DMS53 treated with DMSO at 0.1 percent for 48 hours (cell line): ENCODE results near the gene ARF1.
A peak's percentile ranks its signal among the peaks of the same experiment; 100 is the strongest.

ENCODE experiments used
- DNase-seq: peaks from one replicate; lab custom pipeline; 2025; ENCODE audit not compliant: unreplicated experiment; lab: John Stamatoyannopoulos, UW

ARF1 gene

GRCh38 chr1:228048659-228049298, 33.7 kb upstream of the ARF1 start:
- no peak for DNase-seq

DNA sequence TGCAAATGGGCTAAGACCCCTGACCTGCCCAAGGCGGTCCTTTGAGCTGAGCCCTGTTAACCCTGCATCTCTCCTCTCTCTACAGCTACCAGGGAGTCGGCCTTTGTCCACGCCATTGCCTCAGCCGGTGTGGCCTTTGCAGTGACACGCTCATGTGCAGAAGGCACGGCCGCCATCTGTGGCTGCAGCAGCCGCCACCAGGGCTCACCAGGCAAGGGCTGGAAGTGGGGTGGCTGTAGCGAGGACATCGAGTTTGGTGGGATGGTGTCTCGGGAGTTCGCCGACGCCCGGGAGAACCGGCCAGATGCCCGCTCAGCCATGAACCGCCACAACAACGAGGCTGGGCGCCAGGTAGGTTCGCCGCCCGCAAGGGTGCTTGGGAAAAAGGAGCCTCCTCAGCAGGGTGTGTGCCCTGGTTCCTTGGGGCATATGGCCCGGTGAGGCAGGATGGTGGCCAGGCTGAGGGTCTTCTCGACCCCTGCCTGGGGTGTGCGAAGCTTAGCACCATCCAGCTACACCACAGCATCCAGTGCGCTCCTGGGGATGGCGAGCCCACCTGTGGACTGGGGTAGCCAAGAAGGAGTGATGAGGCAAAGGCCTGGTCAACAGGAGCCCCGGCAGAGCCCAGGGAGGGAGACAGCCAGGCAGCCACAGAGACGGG, 31.8 kb upstream of the ARF1 start:
- DNase-seq, result no peak

DNA sequence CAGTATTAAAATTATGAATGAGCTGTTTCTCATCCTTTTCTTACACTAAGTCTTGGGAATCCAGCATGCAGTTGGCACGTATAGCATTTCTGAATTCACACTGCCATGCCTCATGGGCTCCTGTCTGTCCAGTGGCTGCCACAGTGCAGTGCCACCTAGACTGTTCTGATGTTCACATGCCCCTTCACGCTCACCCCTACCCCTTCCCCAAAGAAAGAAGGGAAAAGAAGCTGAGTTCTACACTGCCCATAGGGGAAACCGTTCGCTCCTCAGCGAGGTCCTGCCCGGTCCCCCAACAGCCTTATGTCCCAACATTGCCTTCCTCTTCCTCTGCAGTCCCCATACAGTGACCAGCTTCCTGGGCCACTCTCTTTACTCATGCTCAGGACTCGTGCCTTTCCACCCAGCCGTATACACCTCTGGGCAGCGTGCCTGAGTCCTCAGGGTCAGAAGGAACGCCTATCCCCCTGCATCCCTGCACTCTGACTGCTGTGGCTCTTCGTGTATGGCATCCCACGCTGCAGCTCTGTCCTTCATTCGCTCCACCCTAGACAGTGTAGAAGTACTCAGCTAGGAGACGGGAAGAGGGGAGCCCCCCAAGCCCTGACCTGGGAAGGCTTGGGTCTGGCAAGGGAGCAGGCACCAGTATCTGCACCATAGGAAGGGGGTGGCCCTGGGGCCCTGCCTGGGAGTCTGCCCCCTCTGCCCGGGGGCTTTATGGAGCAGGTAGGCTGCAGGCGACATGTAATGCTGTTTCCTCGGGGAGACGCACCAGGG, 24.1 kb upstream of the ARF1 start:
- no peak for DNase-seq

- DNase-seq, result peak; percentile 67
Measured at GRCh38 chr1:228058949-228059633, 23.4 kb upstream of the ARF1 start.

DNA sequence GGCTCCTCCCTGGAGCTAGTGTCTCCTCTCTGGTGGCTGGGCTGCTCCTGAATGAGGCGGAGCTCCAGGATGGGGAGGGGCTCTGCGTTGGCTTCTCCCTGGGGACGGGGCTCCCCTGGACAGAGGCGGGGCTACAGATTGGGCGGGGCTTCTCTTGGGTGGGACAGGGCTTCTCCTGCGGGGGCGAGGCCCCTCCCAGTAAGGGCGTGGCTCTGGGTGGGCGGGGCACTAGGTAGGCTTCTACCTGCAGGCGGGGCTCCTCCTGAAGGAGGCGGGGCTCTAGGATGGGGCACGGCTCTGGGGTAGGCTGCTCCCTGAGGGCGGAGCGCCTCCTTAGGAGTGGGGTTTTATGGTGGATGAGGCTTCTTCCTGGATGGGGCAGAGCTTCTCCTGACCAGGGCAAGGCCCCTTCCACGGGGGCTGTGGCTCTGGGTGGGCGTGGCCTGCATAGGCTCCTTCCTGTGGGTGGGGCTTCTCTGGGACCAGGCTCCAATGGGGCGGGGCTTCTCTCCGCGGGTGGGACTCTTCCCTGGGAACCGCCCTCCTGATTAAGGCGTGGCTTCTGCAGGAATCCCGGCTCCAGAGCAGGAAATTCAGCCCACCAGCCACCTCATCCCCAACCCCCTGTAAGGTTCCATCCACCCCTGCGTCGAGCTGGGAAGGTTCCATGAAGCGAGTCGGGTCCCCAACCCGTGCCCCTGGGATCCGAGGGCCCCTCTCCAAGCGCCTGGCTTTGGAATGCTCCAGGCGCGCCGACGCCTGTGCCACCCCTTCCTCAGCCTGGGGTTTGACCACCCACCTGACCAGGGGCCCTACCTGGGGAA, 22.7 kb upstream of the ARF1 start:
- peak; percentile 94 for DNase-seq

- no peak for DNase-seq
Measured at GRCh38 chr1:228060458-228061190, 21.9 kb upstream of the ARF1 start.

DNA sequence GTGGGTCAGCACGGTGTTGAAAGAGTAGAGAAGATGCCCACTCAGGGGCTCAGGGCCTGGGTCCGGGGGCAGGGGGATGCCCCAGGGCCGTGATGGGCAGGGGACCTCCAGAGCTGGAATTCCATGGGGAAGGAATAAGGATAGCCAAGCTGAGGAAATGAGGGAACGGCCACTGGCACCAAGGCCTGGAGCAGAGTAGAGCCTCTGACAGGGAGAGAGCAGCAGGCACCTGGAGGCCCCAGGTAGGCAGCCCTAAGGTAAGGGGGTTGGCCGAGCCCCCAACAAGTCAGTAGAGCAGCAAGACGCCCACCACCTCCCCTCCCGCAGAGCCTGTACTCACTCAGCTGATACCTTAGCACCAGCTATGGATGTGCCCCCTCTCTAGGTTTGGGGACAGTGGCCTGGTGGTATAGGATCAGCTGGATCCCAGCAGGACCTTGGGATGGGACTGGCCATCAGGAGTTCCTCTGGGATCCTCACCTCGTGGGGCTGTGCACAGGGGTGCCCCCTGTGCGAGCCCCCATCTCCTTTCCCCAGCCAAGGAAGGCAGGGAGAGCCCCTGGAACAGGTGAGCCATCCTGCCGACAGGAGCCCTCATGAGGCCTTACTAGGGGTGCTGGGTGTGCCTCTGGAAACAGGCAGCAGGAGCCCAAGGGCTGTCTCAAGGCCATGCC, 21.0 kb upstream of the ARF1 start:
- DNase-seq, result no peak

- DNase-seq, result no peak
Measured at GRCh38 chr1:228062085-228062791, 20.3 kb upstream of the ARF1 start.

DNA sequence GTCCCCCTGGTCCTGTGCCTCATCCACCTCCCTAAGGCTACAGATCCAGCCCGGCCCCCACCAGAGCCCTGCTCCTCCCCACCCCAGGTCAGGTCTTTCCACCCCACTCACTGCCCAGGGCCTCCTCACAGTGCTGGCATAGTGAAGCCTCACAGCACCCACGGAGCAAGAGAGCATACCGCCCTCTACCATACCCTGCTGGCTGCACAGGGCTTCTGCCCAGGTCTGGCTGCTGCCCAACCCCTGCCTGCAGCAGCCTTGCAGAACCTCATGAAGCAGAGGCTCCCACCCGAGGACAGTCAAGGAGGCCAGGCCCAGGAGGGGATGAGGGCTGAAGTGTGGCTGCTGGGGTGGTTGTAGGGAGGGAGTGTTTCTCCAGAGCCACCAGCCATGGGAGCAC, 19.7 kb upstream of the ARF1 start:
- no peak for DNase-seq

- DNase-seq, result no peak
Measured at GRCh38 chr1:228063251-228064191, 19.0 kb upstream of the ARF1 start.

GRCh38 chr1:228064296-228064695, 18.2 kb upstream of the ARF1 start:
- no peak for DNase-seq

GRCh38 chr1:228064741-228065542, 17.6 kb upstream of the ARF1 start:
- no peak for DNase-seq

DNA sequence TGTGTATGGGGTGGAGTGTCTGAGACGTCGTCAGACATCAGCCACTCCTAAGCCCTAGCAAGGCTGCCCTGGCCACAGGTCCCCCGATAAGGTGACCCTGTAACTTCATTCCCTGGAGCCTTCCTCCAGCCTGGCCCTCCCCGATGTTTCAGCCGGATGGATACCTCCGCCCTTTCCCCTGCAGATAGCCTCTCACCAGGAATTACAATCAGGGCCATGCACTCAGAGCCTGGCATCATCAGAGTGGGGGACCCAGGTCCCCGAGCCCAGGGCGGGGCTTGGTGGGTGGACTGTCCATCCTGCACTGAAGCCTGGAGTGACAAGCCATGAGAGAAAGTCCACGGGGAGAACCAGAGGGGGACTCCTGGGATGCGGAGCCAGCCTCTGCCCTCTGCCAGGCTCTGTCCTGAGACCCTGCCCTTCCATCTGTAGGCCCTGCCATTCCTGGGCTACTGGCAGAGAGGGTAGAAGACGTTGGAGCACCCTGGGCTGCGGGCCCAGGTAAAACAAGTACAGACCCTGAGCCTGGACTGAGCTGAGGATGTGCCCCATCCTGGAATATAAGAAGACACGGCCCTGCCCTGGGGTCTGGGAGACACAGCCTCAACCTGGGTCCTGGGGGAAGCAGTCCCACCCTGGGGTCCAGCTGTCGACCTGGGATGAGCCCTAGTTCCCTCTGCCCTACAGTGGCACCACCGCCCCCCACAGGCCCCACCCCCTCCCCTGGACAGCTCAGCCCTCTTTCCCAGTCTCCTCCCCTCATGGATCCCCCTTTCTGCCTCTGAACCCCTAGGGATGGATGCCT, 16.8 kb upstream of the ARF1 start:
- no peak for DNase-seq

DNA sequence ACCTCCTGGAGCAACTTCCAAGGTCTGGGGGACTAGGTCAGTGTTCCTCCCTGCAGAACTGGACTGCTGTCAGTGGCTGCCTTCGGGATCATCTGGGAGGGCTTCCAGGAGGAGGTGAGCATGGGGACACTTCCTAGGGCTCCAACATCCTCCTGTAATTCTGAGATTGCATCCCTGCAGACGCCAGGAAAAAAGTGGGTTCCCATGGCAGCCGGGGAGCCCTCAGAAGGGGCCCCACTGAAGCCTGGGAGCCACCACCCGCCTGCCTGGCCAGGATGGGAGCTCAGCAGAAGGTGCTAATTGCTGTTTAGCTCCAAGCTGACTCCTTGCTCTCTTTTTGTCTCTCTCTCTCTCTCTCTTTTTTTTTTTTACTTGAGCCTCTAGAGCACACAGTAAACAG, 16.1 kb upstream of the ARF1 start:
- DNase-seq, result no peak

- DNase-seq, result no peak
Measured at GRCh38 chr1:228066891-228067654, 15.4 kb upstream of the ARF1 start.
